K562 (cell line): Measurements from ENCODE around the gene GABRD. TPM values are rescaled to one million over a fixed set of nuclear protein-coding genes. Genes with fewer than 3 reads are reported as not detected.

Source experiments
- DLX4 ChIP-seq: fragments of 250-450 bp; sonication (Bioruptor Pico); IDR thresholded peaks from 2 replicates; pipeline ENCODE4 v1.6.1; 2021; ENCODE audit warnings: mild to moderate bottlenecking
- ETV6 ChIP-seq, 3 experiments: fragments of 150-350 bp in 1 of 3; sonication (generic) in 1 of 3; formaldehyde crosslinking in 1 of 3; IDR thresholded peaks; 2 replicates each; pipeline versions ENCODE4 v1.6.1 to v1.8.0; 2014 to 2022; ENCODE audit warnings: borderline replicate concordance in 2 of 3, low read depth in 2 of 3, antibody characterized with exemption in 1 of 3, low read length in 1 of 3, mild to moderate bottlenecking in 1 of 3, missing genetic modification reagents in 1 of 3
- FOXJ2 ChIP-seq: fragments of 200-800 bp; sonication (Bioruptor generic); IDR thresholded peaks from 2 replicates; pipeline ENCODE4 v1.6.1; 2016; ENCODE audit warnings: missing genetic modification characterization, missing compliant biosample characterization
- SAFB2 ChIP-seq: fragments of 200-400 bp; formaldehyde crosslinking; IDR thresholded peaks from 2 replicates; pipeline ENCODE4 v1.6.1; 2018; ENCODE audit warnings: borderline replicate concordance, low read length, low read depth, moderate library complexity; ENCODE audit not compliant: severe bottlenecking
- ZFP1 ChIP-seq: fragments of 450-650 bp; formaldehyde crosslinking; IDR thresholded peaks from 2 replicates; pipeline ENCODE4 v1.4.0; 2020; ENCODE audit warnings: mild to moderate bottlenecking, mixed read lengths
- ZSCAN29 ChIP-seq: fragments of 450-650 bp; IDR thresholded peaks from 2 replicates; pipeline ENCODE4 v1.6.1; 2017
- polyA plus RNA-seq, 8 experiments: library from polyadenylated mRNA; depleted of rRNA in 4 of 8; stranded (reverse) in 5 of 8; unstranded in 3 of 8; fragments of >200 nt; fragmentation: Nextera tagmentation in 2 of 8; fragmentation: Illumina TruSeq in 1 of 8; extraction: Ambion mirVana in 2 of 8; extraction: Trizol in 1 of 8; gene quantifications; 2 replicates each; pipeline versions ENCODE4 v1.2.1 to v1.2.3, GENCODE V29; 2011 to 2014; ENCODE audit warnings: inconsistent platforms in 1 of 8, missing spikeins in 1 of 8
- total RNA-seq, 7 experiments: library from RNA; depleted of rRNA in 6 of 7; stranded (reverse); fragments of >200 nt in 6 of 7; fragmentation: Illumina TruSeq in 2 of 7; extraction: Trizol in 2 of 7; gene quantifications; 2 replicates each; pipeline versions ENCODE4 v1.2.1 to v1.2.3, GENCODE V29; 2011 to 2021; ENCODE audit warnings: low replicate concordance in 1 of 7
- TF ChIP-seq, protein P1 (sequence below): fragments of 450-650 bp; formaldehyde crosslinking; conservative IDR thresholded peaks from 2 replicates; pipeline ENCODE4 v1.4.0; 2022; ENCODE audit warnings: mild to moderate bottlenecking, missing genetic modification characterization
- TF ChIP-seq, protein P2 (sequence below): fragments of 450-650 bp; IDR thresholded peaks from one replicate; pipeline ENCODE4 v1.6.1; 2018; ENCODE audit warnings: mild to moderate bottlenecking, moderate library complexity; ENCODE audit not compliant: partially characterized antibody

The GABRD gene
- total and polyA plus RNA-seq, 9 of the 15 experiments (the other 6 are each of a cell fraction or from before 2014, with no cell fraction given): 0.07 TPM; not detected in 8

- no peak for TF ChIP-seq SAFB2
- no peak for TF ChIP-seq ZSCAN29
- TF ChIP-seq FOXJ2 (tag): no peak
- TF ChIP-seq, protein P1, sequence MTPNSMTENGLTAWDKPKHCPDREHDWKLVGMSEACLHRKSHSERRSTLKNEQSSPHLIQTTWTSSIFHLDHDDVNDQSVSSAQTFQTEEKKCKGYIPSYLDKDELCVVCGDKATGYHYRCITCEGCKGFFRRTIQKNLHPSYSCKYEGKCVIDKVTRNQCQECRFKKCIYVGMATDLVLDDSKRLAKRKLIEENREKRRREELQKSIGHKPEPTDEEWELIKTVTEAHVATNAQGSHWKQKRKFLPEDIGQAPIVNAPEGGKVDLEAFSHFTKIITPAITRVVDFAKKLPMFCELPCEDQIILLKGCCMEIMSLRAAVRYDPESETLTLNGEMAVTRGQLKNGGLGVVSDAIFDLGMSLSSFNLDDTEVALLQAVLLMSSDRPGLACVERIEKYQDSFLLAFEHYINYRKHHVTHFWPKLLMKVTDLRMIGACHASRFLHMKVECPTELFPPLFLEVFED: no peak
- TF ChIP-seq, protein P2, sequence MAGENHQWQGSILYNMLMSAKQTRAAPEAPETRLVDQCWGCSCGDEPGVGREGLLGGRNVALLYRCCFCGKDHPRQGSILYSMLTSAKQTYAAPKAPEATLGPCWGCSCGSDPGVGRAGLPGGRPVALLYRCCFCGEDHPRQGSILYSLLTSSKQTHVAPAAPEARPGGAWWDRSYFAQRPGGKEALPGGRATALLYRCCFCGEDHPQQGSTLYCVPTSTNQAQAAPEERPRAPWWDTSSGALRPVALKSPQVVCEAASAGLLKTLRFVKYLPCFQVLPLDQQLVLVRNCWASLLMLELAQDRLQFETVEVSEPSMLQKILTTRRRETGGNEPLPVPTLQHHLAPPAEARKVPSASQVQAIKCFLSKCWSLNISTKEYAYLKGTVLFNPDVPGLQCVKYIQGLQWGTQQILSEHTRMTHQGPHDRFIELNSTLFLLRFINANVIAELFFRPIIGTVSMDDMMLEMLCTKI: no peak
- no peak for TF ChIP-seq DLX4 (CRISPR knock-in tag)
- no peak for TF ChIP-seq ETV6 (IDR thresholded peaks at IDR 0.05; ENCODE audit: borderline replicate concordance in 1 of 2, low read depth in 2 of 2, low read length in 1 of 2)
- TF ChIP-seq ETV6 (CRISPR knock-in tag; IDR thresholded peaks at IDR 0.05; ENCODE audit: borderline replicate concordance): no peak
- TF ChIP-seq ZFP1 (CRISPR knock-in tag): no peak
These were observed 39.5 kb upstream of the GABRD start (continued) for GRCh38 chr1:1979482-1980165.
